A204.1 (cell line): ENCODE measurements around the gene SLC1A7.

ENCODE experiments used
- FAIRE-seq: peaks from 2 replicates; lab custom pipeline; 2012; peaks lifted over from hg19 to GRCh38; lab: Jason Lieb, UNC

Gene SLC1A7

DNA sequence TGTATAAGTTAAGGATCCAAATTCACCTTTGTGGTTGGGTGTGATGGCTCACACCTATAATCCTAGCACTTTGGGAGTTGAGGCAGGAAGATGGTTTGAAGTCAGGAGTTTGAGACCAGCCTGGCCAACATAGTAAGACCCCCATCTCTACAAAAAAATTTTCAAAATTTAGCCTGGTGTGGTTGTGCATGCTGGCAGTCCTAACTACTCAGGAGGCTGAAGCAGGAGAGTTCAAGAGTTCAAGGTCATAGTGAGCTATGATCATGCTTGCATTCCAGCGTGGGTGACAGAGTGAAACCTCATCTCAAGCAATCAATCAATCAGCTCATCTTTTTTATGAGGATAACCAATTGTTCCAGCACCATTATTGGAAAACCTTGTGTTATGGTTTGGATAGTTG is 16.5 kb upstream of the SLC1A7 start:
- FAIRE-seq: no peak

DNA sequence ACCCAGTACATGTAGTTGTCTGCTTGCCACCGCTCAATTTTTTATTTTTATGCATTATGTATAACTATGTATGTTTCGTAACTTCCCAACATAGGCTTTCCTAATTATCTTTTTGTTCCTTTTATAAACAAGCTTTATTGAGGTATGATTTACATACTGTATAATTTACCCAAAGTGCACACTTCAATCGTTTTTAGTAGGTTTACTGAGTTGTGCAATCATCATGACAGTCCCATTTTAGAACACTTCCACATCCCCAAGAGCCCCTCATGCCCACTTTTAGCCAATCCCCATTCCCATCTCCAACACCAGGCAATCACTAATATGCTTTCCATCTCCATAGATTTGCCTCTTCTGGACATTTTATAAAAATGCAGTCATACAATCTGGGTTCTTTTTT is 14.3 kb upstream of the SLC1A7 start:
- no peak for FAIRE-seq

DNA sequence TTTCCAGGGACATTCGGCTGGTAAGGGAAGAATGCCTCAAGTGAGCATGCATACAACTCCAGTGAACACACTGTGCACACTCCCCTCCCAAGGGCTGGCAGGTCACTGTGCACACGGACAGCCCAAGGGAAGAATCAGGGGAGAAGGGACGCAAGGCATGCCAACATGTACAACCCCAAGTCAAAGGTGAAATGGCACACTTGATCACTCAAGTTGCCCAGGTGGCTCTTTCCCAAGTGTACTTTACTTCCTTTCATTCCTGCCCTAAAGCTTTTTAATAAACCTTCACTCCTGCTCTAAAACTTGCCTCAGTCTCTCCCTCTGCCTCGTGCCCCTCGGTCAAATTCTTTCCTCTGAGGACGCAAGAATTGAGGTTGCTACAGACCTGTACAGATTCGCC is 13.5 kb upstream of the SLC1A7 start:
- no peak for FAIRE-seq

DNA sequence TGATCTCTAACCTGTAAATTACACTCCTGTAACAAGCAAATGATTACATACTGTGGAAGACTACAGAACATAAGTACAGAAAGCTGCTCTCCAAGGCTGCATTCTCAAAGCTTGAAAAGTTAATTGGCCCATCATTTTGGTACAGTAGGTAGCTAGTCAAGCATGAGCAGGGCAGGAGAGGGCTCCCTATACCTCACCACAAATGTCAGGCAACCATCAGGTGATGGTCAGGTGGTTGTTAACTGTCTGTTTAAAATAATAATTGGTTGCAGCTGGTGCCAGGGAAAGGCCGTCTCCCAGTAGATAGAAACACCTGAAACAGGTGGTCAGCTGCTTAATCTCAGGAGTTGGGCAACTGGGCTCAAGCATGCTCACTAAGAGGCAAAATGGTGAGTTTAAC is 13.1 kb upstream of the SLC1A7 start:
- no peak for FAIRE-seq

DNA sequence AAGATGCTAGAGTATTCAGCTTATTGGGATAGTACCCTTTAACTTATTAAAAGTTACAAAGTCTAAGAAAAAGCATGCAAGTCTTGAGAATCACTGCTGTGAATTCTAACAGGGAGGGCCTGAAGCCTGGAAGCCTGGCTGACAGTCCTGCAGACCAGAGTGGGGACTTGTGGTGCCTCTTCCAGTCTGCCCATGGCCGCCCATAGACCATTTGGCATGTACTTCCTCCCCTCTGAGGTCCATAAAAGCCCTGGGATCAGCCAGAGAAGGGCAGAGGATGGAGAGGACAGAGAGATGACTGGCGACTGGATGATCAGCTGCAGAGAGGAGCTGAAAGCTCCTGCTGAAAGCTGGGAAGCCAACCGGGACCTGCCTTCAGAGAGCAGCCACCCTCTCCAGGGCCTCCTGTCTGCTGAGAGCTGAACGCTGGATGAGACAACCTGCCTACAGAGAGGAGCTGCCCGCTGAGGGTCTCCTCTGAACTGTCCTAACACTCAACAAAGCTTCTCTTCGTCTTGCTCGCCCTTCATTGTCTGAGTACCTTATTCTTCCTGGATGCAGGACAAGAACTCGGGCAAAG is 12.5 kb upstream of the SLC1A7 start:
- FAIRE-seq: no peak

DNA sequence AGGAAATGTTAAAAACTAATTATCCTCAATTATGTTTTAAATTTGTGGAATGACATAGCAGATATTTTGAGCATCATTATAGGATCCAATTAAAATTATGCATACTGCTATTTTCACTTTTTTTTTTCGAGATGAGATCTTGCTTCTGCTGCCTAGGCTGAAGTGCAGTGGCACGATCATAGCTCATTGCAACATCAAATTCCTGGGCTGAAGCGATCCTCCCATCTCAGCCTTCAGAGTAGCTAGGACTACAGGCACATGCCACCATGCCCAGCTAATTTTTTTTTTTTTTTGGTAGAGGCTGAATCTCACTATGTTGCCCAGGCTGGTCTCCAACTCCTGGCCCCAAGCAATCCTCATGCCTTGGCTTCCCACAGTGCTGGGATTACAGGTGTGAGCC is 11.3 kb upstream of the SLC1A7 start:
- FAIRE-seq: no peak

DNA sequence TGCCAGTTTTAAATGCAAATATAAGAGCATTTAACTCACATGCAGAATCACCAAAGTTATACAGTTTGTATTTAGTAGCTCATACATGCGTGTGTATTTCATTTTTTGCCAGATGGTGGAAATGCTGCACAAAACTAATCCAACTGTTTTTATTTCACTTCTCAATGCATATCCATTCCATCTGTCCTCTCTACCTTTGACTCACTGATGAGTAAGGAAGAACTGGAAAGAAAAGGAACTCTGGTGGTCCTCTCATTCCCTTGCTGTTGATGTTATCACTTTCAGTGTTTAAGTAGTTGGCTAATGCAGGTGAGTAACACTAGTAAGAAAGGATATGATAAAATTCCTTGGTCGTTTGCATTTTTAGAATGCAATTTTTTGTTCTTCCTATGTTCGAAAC is 5.7 kb upstream of the SLC1A7 start:
- FAIRE-seq: no peak

DNA sequence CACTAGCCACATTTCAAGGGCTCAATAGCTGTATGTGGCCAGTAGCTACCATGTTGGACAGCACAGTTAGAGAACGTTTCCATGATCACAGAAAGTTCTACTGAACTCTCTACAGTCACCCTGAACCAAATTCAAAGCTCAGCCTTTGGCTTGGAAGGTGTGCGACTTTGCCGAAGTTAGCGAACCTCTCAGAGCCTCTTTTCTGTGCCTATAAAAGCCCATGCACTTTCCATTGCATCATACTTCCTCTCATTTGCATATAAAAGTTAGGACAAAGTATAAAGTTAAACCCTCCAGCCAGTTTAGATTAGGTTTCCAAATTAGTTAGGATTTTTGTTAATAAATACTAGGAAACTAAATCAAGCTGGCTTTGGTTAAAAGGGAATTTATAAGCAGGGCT is 4.7 kb upstream of the SLC1A7 start:
- no peak for FAIRE-seq

DNA sequence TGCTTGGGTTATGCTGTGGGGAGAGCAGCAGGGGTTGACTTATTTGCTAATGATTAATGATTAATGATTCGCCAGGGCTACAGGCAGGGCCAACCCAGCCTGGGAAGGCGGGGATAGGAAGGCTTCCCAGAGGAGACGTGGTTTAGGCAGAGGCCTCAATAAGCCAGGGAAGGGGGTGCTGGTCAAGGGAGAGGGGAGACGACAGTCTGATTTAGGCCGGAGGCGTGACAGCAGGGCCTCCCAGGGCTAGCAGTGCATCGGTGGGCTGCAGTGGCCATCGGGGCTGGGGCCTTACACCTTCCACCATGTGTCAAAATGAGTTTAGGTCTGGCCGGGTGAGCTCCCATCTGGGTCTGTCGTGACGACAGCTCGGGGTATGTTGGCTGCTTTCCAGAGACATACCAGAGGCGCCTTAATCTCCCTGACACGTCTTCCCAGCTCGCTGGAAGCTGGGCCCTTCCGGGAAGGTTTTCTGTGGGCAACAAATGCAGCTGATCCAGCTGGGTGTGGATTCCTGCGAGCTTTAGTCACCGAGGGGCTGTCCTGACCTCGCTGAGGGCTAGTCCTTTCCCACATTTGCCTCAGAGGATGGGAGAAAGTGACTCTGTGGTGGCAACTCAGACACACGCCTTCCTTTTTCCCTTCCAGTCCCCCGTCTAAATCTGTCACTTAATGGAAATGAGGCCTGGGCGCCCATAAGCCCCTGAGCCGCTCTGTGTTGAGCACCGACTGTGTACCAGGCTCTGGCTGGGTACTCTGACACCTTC is 3.7 kb upstream of the SLC1A7 start:
- no peak for FAIRE-seq

DNA sequence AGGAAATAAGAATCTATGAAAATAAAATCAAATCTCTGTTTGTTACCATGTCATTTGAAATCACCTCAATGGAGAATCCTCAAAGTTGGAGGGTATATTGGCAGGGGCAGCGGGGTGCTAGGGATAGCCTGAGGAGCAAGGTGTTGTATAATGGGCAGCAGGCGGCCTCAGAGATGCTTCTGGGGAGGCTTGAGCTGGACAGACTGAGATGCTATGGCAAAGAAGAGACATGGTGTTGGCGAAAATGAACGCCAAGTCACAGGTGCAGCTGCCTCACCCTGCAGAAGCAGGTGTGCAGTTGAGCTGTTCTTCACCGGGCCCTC is 3.1 kb upstream of the SLC1A7 start:
- FAIRE-seq: no peak

DNA sequence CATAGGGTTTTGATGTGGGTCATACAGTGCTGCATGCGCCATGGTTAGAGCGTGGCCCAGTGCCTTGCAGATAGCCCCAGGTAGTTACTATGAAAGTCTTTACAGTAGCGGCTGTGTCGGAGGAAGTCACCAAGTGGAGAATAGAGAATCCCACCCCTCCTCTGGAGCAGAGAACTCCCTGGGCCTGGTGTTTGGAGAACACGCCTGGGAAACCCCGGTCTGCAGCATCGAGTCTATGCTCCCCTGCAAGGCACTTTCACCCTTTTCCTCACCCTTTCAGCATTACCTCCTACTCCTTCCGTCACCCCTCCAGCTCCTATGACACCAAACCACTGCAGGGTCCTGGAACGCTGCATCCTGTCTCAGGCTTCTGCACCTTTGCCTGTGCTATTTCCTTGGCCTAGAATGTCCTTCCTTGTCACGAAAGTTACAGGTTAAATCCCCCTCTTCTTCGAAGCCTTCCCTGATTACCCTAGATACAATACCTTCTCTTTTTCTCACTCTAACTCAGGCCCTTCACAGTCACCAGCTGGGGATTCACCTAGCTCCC is 2.7 kb upstream of the SLC1A7 start:
- no peak for FAIRE-seq

DNA sequence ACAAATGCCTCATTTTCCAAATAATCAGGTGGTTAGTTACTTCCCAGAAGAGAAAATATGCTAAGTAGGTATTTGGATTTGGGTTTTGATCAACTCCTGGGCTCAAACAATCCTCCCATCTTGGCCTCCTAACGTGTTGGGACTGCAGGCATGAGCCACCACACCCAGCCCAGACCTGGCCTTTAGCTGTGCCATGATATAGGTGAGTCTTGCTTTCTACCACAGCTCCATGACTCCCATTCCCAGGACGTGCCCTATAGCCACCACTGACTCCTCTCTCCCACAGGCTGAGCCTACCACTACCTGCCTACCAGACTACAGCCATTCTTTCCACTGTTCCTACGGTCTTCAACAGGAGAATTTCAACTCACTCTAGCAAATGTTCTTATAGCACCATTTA is 1.8 kb upstream of the SLC1A7 start:
- no peak for FAIRE-seq

DNA sequence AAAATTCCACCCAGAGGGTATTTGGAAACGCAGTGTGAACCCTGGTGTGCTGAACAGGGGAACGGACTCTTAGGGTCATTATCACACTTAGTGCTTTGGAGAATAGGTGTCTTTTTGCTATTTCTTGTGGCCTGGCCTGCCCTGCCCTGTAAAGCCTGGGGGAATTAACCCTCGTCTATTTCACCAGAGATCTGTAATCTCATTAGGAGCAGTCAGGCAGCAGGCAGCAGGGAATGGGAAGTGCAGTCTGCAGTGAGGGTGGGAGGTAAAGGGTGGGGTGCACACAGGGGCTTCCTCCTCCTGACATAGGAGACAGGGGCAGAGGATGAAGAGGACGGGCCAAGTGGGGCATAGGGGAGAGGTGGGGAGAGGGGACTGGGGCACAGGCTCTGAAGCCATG is 1.1 kb upstream of the SLC1A7 start:
- FAIRE-seq: no peak

DNA sequence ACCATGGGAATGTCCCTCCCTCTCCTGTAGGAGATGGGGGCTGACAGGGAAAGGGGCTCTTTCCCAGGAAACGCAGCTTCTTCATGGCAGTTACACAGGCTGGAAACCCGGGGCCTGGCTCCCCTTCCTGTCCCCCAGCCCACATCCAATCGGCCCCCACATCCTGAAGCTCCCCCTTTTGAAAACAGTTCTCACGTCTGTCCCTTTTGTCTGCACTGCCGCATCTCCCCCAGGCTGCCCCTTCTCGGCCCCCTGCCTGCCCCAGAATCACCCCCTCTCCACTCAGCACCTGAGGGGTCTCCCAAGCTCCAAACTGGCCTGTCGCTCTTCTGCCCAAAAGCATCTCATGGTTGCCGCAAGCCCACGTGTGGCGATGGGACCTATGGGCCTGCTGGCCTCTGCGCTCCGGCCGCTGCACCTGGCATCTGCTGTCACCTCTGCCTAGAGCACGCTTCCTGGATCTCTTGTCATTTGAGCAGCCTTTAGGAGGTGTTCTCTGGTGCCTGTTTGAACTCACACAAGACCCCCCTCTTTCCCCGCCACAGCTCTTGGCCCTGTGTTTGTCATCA is 867 bp downstream of the SLC1A7 start:
- FAIRE-seq: no peak

DNA sequence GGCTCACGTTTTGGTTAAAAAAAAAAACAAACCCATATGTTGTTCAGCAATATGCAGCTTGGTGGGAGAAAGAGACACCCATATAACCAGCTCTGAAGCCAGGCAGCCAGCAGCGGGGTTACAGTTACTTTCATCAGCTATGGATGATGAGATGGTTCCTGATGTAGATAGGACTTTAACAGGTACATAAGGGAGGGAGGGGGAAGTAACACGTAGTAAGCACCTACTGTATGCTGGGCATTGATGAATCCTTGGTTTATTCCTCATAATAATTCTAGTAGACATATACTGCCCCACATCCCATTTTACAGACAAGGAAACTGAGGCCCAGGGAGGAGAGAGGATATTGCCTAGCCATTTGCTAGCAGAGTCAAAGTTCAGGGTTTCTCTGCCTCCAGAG is 2.0 kb downstream of the SLC1A7 start:
- FAIRE-seq: no peak

DNA sequence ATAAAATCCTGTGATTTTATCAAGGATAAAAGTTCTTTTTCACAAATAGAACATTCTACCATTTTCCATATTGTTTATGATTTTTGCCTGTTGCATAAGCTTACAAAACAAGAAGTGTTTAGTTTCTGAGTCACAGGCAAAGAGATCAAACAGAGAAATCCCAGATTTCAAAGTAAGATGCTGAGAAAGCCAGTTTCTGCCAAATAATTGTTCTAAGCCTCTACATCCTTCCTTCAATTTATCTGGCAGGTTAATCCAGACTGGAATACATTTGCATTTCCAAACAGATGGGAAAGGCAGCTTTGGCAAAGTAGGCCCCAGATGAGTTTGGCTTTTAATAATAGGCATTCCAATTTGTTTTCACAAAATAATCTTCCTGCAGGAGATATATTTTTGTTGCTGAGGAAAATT is 2.5 kb downstream of the SLC1A7 start:
- no peak for FAIRE-seq

DNA sequence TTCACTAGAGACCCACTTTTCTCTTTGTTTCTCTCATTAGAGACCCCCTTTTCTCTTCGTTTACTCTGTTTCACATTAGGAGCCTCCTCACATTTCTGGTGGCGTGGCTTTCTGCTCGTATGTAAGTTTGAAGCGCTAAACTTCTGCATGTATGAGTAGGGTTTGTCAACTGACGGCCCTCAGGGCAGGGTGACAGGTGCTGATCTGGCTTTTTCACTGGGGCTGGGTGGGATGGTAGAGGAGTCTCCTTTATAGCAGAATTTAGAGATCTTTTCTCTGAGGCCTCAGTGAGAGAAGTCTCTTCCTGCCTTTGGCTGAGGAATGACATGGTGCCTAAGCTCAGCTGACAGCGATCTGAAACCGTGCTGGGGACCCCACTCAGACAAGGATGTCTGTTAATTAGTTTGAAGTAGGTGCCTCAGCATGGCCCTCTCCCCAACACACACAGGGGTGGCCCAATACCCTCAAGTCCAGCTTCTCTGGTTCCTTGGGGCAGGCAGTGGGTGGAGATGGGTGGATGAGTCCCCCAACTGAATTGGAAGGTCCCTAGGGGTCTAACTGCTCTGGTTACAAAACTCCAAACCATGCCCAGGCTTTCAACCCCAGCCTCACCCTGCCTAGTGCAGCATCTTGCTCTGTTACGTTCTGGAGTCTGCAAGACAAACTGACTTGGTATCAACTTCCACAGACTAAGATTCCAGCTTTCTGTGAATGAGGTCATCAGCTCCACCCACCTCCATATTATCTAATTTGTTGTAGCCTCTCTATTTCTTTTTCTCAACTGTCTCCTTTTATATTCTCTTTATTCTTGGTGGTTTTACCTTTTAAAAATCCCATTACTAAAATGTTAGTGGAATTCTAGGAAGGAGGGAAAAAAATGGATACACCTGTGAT is 3.2 kb downstream of the SLC1A7 start:
- FAIRE-seq: no peak

DNA sequence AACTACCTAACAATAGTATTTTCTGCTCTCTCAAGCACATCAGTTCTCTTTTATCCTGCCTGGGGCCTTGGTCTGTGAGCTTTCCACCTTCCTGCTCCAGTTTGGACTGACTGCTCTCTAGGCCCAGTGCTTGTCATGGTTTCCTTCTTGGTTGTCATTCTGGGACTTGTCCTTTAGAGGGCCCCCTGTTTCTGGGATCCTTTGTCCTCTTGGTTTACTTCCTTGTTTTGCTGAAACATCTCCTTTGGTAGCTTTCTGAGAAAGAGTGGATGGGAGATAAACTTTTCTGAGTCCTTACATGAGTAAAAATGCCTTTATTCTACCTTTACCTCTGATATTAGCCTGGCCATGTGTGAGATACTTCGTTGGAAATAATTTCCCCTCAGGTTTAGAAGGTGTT is 4.7 kb downstream of the SLC1A7 start:
- no peak for FAIRE-seq

DNA sequence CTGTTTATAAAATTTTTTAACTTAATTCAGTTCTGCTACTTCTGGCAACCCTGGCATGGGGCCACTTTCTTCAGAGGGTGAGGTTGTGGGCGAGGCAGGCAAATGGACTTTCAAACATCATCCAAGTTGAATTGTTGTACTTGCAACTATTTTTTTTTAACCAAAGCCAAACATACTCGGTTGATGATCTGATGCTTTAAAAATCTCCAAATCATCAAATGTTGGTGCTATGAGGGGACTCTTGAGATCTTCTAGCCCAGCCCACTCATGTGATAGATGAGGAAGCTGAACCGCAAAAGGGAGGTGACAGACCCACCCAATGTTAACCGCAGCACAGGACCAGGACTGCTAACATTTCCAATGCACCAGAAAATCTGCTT is 6.7 kb downstream of the SLC1A7 start:
- FAIRE-seq: no peak

DNA sequence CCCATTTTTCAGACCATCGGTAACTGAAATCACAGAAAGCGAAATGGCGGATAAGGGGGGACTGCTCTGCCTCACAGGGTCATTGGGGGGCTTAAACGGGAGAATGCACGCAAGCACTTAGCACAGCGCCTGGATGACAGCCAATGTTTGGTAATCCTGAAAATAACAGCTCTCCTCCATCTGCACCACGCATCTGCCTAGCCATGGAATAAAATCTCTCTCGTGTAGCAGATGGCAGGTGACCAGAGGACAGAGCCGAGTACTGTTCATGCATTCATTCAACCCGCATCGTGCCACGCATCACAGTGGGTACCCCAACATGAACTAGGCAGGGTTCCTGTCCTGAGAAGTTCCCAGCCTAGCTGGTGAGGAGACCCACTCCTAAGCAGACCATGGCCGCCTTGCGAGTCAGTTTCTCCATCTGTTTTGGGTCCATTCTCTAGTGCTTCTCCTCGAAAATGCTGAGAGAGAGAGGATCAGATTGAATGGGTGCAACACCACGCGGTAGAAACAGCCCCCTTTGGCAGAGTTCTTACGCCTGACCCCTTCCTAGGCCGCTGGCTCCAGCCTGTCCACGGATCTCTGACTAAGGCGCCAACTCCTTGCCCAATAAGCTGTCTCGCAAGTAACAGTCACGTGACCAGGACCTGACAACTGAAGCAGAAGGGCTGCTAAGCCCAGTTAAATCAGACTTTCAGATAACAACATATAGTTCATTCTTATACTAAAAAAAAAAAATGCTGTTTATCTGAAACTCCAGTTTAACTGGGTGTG is 7.3 kb downstream of the SLC1A7 start:
- FAIRE-seq: no peak

DNA sequence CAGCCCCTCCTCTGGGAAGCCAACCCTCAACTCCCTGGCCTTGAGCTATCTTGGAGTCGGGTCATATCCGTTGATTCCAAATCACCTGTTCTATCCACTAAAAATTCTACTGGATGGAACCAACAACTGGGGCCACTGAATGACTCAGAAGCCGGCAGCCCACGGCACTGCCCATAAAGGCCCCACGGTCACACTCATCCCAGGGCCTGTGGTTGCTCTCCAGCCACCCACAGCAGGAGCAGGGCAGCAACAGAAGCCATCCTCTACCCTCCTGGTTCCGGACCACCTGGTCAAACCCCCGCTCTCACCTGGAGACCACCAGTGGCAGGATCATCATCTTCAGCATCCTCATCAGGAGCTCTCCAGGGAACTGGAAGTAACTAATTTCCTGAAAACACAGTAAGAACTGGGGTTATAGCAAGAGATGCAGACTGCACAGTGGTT is 8.4 kb downstream of the SLC1A7 start:
- FAIRE-seq: no peak
